H1 (cell line): ENCODE measurements around the gene DSTN. TPM values are rescaled to one million over a fixed set of nuclear protein-coding genes. Genes with fewer than 3 reads are reported as not detected.

ENCODE experiments used
- CTCF ChIA-PET: fragments of 300-600 bp; sonication (Branson Sonifier 250); formaldehyde crosslinking; loops from one replicate; lab custom pipeline; 2021; ENCODE audit not compliant: partially characterized antibody; lab: Charles Lee
- POLR2A ChIA-PET: fragments of 300-600 bp; sonication (Branson Sonifier 250); formaldehyde crosslinking; loops from one replicate; lab custom pipeline; 2021; ENCODE audit warnings: inconsistent platforms; ENCODE audit not compliant: partially characterized antibody; lab: Charles Lee
- DNase-seq, 2 experiments: peaks; one replicate each; pipeline versions ENCODE4 v3.0.0 to v3.0.0-alpha.2; 2010 to 2022; ENCODE audit warnings: low spot score in 2 of 2, low read depth in 1 of 2, mixed read lengths in 1 of 2
- FAIRE-seq: peaks from 2 replicates; lab custom pipeline; 2011; peaks lifted over from hg19 to GRCh38; lab: Jason Lieb, UNC
- H2AFZ ChIP-seq: 2 replicates; pipeline ENCODE4 v1.8.1; 2012; ENCODE audit warnings: low read length, inconsistent platforms
- H2AK5ac ChIP-seq: 2 replicates; pipeline ENCODE4 v1.6.1; 2013; ENCODE audit warnings: low read depth, low read length
- H2BK120ac ChIP-seq: replicated peaks from 2 replicates; pipeline ENCODE3; 2013; ENCODE audit warnings: low read depth, low read length, inconsistent platforms
- H2BK12ac ChIP-seq: 2 replicates; pipeline ENCODE4 v1.6.1; 2013; ENCODE audit warnings: low read depth, low read length
- H2BK15ac ChIP-seq: 2 replicates; pipeline ENCODE4 v1.6.1; 2013; ENCODE audit warnings: low read length
- H2BK20ac ChIP-seq: 2 replicates; pipeline ENCODE4 v1.6.1; 2013; ENCODE audit warnings: low read length
- H2BK5ac ChIP-seq: 2 replicates; pipeline ENCODE4 v1.6.1; 2013; ENCODE audit warnings: low read depth, low read length
- H3K14ac ChIP-seq: 2 replicates; pipeline ENCODE4 v1.6.1; 2013; ENCODE audit warnings: inconsistent platforms; ENCODE audit not compliant: insufficient read length
- H3K18ac ChIP-seq: 2 replicates; pipeline ENCODE4 v1.6.1; 2013; ENCODE audit warnings: low read length; ENCODE audit errors: extremely low read depth
- H3K23ac ChIP-seq: 2 replicates; pipeline ENCODE4 v1.6.1; 2013; ENCODE audit warnings: inconsistent platforms; ENCODE audit not compliant: insufficient read length
- H3K23me2 ChIP-seq: 2 replicates; pipeline ENCODE4 v1.6.1; 2013; ENCODE audit warnings: low read depth, low read length
- H3K27ac ChIP-seq: 2 replicates; pipeline ENCODE4 v1.6.1; 2011; ENCODE audit warnings: low read depth, low read length, inconsistent platforms
- H3K27me3 ChIP-seq, 4 experiments: replicated peaks in 1 of 4; 1 replicate in 1 of 4; 2 replicates in 3 of 4; pipeline versions ENCODE4 v1.6.1 to v1.8.1; 2011 to 2013; ENCODE audit warnings: low read length in 3 of 4, mild to moderate bottlenecking in 3 of 4, inconsistent platforms in 2 of 4, mixed read lengths in 2 of 4, moderate library complexity in 1 of 4; ENCODE audit not compliant: control insufficient read depth in 3 of 4, insufficient read depth in 3 of 4; ENCODE audit errors: extremely low read depth in 1 of 4
- H3K36me3 ChIP-seq, 4 experiments: 2 replicates each; pipeline versions ENCODE4 v1.6.1 to v1.8.1; 2011 to 2013; ENCODE audit warnings: mild to moderate bottlenecking in 4 of 4, low read length in 3 of 4, moderate library complexity in 2 of 4, control low read depth in 1 of 4, inconsistent platforms in 1 of 4; ENCODE audit not compliant: insufficient read depth in 4 of 4, control insufficient read depth in 2 of 4
- H3K4ac ChIP-seq: replicated peaks from 2 replicates; pipeline ENCODE3; 2013; ENCODE audit warnings: low read length, low read depth, mixed read lengths, inconsistent platforms; ENCODE audit not compliant: insufficient read length
- H3K4me1 ChIP-seq, 4 experiments: replicated peaks in 1 of 4; 1 replicate in 1 of 4; 2 replicates in 3 of 4; pipeline versions ENCODE4 v1.6.1 to v1.8.1; 2011 to 2013; ENCODE audit warnings: low read length in 3 of 4, inconsistent platforms in 2 of 4, mixed read lengths in 1 of 4; ENCODE audit not compliant: insufficient read depth in 4 of 4, control insufficient read depth in 3 of 4
- H3K4me2 ChIP-seq, 2 experiments: 2 replicates each; pipeline versions ENCODE4 v1.6.1 to v1.8.1; 2011 to 2013; ENCODE audit warnings: low read depth in 2 of 2, low read length in 2 of 2, control low read depth in 1 of 2, inconsistent platforms in 1 of 2, mild to moderate bottlenecking in 1 of 2; ENCODE audit not compliant: insufficient read depth in 1 of 2
- H3K4me3 ChIP-seq, 4 experiments: fragments of 200-600, 300-600 bp in 1 of 4; sonication (generic), shearing (Covaris generic), sonication (Bioruptor Twin) in 1 of 4; 2 replicates each; pipeline versions ENCODE4 v1.5.1 to v1.8.1; 2011 to 2016; ENCODE audit warnings: low read length in 4 of 4, low read depth in 3 of 4, control low read depth in 2 of 4, inconsistent platforms in 2 of 4, mild to moderate bottlenecking in 2 of 4, mixed read lengths in 1 of 4, moderate library complexity in 1 of 4; ENCODE audit not compliant: insufficient read depth in 2 of 4; ENCODE audit errors: extremely low read depth in 1 of 4
- H3K56ac ChIP-seq: replicated peaks from 2 replicates; pipeline ENCODE3; 2013; ENCODE audit warnings: low read depth, mild to moderate bottlenecking, mixed read lengths, low read length, inconsistent platforms; ENCODE audit not compliant: insufficient read length
- H3K79me1 ChIP-seq: 2 replicates; pipeline ENCODE4 v1.6.1; 2013; ENCODE audit warnings: low read depth, low read length, control low read depth
- H3K79me2 ChIP-seq, 2 experiments: 2 replicates each; pipeline versions ENCODE4 v1.6.1 to v1.8.1; 2012 to 2013; ENCODE audit warnings: low read length in 2 of 2, mild to moderate bottlenecking in 2 of 2, inconsistent platforms in 1 of 2; ENCODE audit not compliant: insufficient read depth in 2 of 2, control insufficient read depth in 1 of 2
- H3K9ac ChIP-seq, 4 experiments: replicated peaks in 1 of 4; 1 replicate in 1 of 4; 2 replicates in 3 of 4; pipeline versions ENCODE4 v1.6.1 to v1.8.1; 2011 to 2013; ENCODE audit warnings: low read depth in 3 of 4, low read length in 3 of 4, control low read depth in 2 of 4, mild to moderate bottlenecking in 2 of 4, moderate library complexity in 2 of 4, inconsistent platforms in 1 of 4; ENCODE audit errors: extremely low read depth in 1 of 4
- H3K9me3 ChIP-seq, 2 experiments: 2 replicates each; pipeline versions ENCODE4 v1.6.1 to v1.8.1; 2012 to 2013; ENCODE audit warnings: mild to moderate bottlenecking in 2 of 2, moderate library complexity in 2 of 2, control low read depth in 1 of 2, inconsistent platforms in 1 of 2, low read depth in 1 of 2, low read length in 1 of 2, mixed read lengths in 1 of 2; ENCODE audit not compliant: insufficient read depth in 2 of 2
- H4K20me1 ChIP-seq, 2 experiments: replicated peaks in 1 of 2; 2 replicates each; pipeline versions ENCODE3 to v1.8.1; 2011 to 2013; ENCODE audit warnings: inconsistent platforms in 2 of 2, low read length in 2 of 2, mild to moderate bottlenecking in 1 of 2; ENCODE audit not compliant: insufficient read depth in 2 of 2, control insufficient read depth in 1 of 2
- H4K5ac ChIP-seq: 2 replicates; pipeline ENCODE4 v1.6.1; 2013; ENCODE audit warnings: low read length, low read depth, mixed read lengths, inconsistent platforms; ENCODE audit not compliant: insufficient read length
- H4K8ac ChIP-seq: 2 replicates; pipeline ENCODE4 v1.8.0; 2013; ENCODE audit warnings: mild to moderate bottlenecking, moderate library complexity, low read length, inconsistent platforms; ENCODE audit not compliant: insufficient read depth; ENCODE audit errors: extremely low read depth
- H4K91ac ChIP-seq: replicated peaks from 2 replicates; pipeline ENCODE3; 2013; ENCODE audit warnings: low read length, mixed read lengths, inconsistent platforms; ENCODE audit not compliant: insufficient read length
- CHD1 ChIP-seq: IDR thresholded peaks from 2 replicates; pipeline ENCODE4 v1.6.1; 2012; ENCODE audit warnings: low read depth, low read length, improper control_type of control experiment
- CHD2 ChIP-seq: IDR thresholded peaks from 2 replicates; pipeline ENCODE4 v1.6.1; 2012; ENCODE audit warnings: low read length, improper control_type of control experiment
- EZH2 ChIP-seq: fragments of 200-600 bp; sonication (generic); IDR thresholded peaks from 2 replicates; pipeline ENCODE4 v1.7.1; 2012; ENCODE audit warnings: low read depth, mild to moderate bottlenecking, moderate library complexity, low read length, inconsistent platforms; ENCODE audit not compliant: severe bottlenecking
- GABPA ChIP-seq: IDR thresholded peaks from 2 replicates; pipeline ENCODE4 v1.6.1; 2011; ENCODE audit warnings: mild to moderate bottlenecking, low read length, moderate library complexity, borderline replicate concordance; ENCODE audit not compliant: insufficient read depth
- POLR2AphosphoS5 ChIP-seq: IDR thresholded peaks from 2 replicates; pipeline ENCODE4 v1.6.1; 2011; ENCODE audit warnings: low read depth, low read length
- RFX5 ChIP-seq: IDR thresholded peaks from 2 replicates; pipeline ENCODE4 v1.6.1; 2011; ENCODE audit warnings: low read depth, low read length, improper control_type of control experiment, borderline replicate concordance
- SIRT6 ChIP-seq: IDR thresholded peaks from one replicate; pipeline ENCODE4 v1.7.1; 2012; ENCODE audit warnings: low read length, inconsistent platforms
- SP1 ChIP-seq: IDR thresholded peaks from 2 replicates; pipeline ENCODE4 v1.6.1; 2011; ENCODE audit warnings: low read depth, low read length
- TBP ChIP-seq: IDR thresholded peaks from 2 replicates; pipeline ENCODE4 v1.6.1; 2011; ENCODE audit warnings: low read depth, low read length, improper control_type of control experiment
- ZNF274 ChIP-seq: IDR thresholded peaks from 2 replicates; pipeline ENCODE4 v1.7.0; 2012; ENCODE audit warnings: low read length, borderline replicate concordance; ENCODE audit errors: extremely low read depth
- WGBS, 2 experiments: shearing (Covaris generic) in 1 of 2; methylation state at CpG; one replicate each; pipeline versions ENCODE4 v1.1.6 to v1.1.7; 2013 to 2015; ENCODE audit warnings: low lambda C conversion rate in 2 of 2, mixed read lengths in 2 of 2, inconsistent platforms in 1 of 2, low coverage in 1 of 2, missing lambda C conversion rate in 1 of 2; ENCODE audit not compliant: insufficient replicate concordance in 2 of 2, insufficient coverage in 1 of 2, insufficient read length in 1 of 2; ENCODE audit errors: extremely low coverage in 1 of 2, missing lambda C conversion rate in 1 of 2; 5-methylcytosine and 5-hydroxymethylcytosine counted together
- polyA plus RNA-seq, 7 experiments: library from polyadenylated mRNA; depleted of rRNA in 3 of 7; stranded (reverse) in 5 of 7; unstranded in 2 of 7; fragments of >200 nt in 5 of 7; fragments of 200-250 nt in 2 of 7; gene quantifications; 1 replicate in 5 of 7; 2 replicates in 1 of 7; 4 replicates in 1 of 7; pipeline versions ENCODE4 v1.2.1 to v1.2.3, GENCODE V29; 2011 to 2013; ENCODE audit warnings: missing spikeins in 2 of 7, mixed read lengths in 2 of 7
- total RNA-seq: library from RNA; stranded (reverse); fragmentation: NEBNext Ultra II Directional; extraction: Animal tissue kit (Norgen Biotek cat#: 25700); gene quantifications from 2 replicates; pipeline ENCODE4 v1.2.1, GENCODE V29; 2021

Gene DSTN
- total and polyA plus RNA-seq, 2 of the 8 experiments (the other 6 are each of a cell fraction or from before 2014, with no cell fraction given): 43.3 to 208 TPM

GRCh38 chr20:17573463-17573862, 3.6 kb downstream of the DSTN start:
- no peaks in the 10 kb centered on the region for H3K27me3 ChIP-seq
- FAIRE-seq (no peak), DNase-seq (no peak)
- no peak overlapping the region for H4K91ac ChIP-seq
- H2AK5ac ChIP-seq: no peak overlapping the region
- no peak overlapping the region for H3K23ac ChIP-seq
- no peak overlapping the region for H4K8ac ChIP-seq
- H3K9ac ChIP-seq: no peak overlapping the region
- H3K4me3 ChIP-seq: peak overlapping the region in 1 of 4 experiments; percentile 28; a peak in 1 of 8 replicates
- H2BK12ac ChIP-seq: no peak overlapping the region
- ChIA-PET POLR2A (interaction anchor here (0.6 to 4.3 kb wide), 6 partner anchors 10 to 1993 kb away, joined by 3 to 17 read pairs (median 4); no protein-coding TSS in a partner anchor), CTCF (interaction anchor here (0.6 to 4.5 kb wide), 11 partner anchors 13 to 137 kb away, joined by 3 to 11 read pairs (median 4); no protein-coding TSS in a partner anchor)
- peak overlapping the region; percentile 25 to 91; a peak in 2 of 4 replicates for H3K4me2 ChIP-seq
- H4K20me1 ChIP-seq: peaks cover 0 to 11% of the 10 kb centered on the region in 2 experiments
- no peak overlapping the region for H4K5ac ChIP-seq
- no peak overlapping the region for H3K27ac ChIP-seq
- H3K4me1 ChIP-seq: peaks cover 0 to 23% (median 10%) of the 10 kb centered on the region in 4 experiments; a peak in 5 of 7 replicates
- no peak overlapping the region for H3K56ac ChIP-seq
- H3K79me2 ChIP-seq: peaks cover 10 to 78% of the 10 kb centered on the region in 2 experiments; a peak in 3 of 4 replicates
- no peak overlapping the region for H2BK20ac ChIP-seq
- no peak overlapping the region for H2BK15ac ChIP-seq
- no peaks in the 10 kb centered on the region for H3K9me3 ChIP-seq
- no peak overlapping the region for H3K14ac ChIP-seq
- no peak overlapping the region for H2BK5ac ChIP-seq
- H2BK120ac ChIP-seq: no peak overlapping the region
- H3K36me3 ChIP-seq: no peaks in the 10 kb centered on the region
- H3K79me1 ChIP-seq: peaks cover under 1% of the 10 kb centered on the region; the same call in 1 of the 2 replicates
- no peak overlapping the region for H3K4ac ChIP-seq
- peaks cover 7% of the 10 kb centered on the region for H3K23me2 ChIP-seq
- H3K18ac ChIP-seq: no peak overlapping the region
- 49% methylated on average over 3 of the region's 3 CpGs; no CpG with 5 or more reads in 1 of the 2 experiments for WGBS, 2 experiments
- H2AFZ ChIP-seq: no peak overlapping the region
- no peak for TF ChIP-seq SP1
- TF ChIP-seq ZNF274: no peak
- no peak for TF ChIP-seq TBP
- TF ChIP-seq GABPA: no peak
- no peak for TF ChIP-seq SIRT6
- no peak for TF ChIP-seq CHD1
- no peak for TF ChIP-seq POLR2AphosphoS5
- TF ChIP-seq CHD2: no peak
- no peak for TF ChIP-seq RFX5
- TF ChIP-seq EZH2: no peak
